GM12872 (cell line): ENCODE data around the gene MAPK4.

Experiments used
- CTCF ChIP-seq: IDR thresholded peaks from 3 replicates; pipeline ENCODE4 v1.5.1; 2011; ENCODE audit warnings: low read depth, mild to moderate bottlenecking, low read length, moderate library complexity; ENCODE audit not compliant: insufficient read depth

Gene MAPK4

GRCh38 chr18:50686409-50686808 is 126.5 kb downstream of the MAPK4 start:
- no peak for TF ChIP-seq CTCF

GRCh38 chr18:50687491-50687890 is 127.6 kb downstream of the MAPK4 start:
- TF ChIP-seq CTCF: no peak

- no peak for TF ChIP-seq CTCF
These were observed 129.7 kb downstream of the MAPK4 start for GRCh38 chr18:50689578-50689977.

GRCh38 chr18:50694147-50694546 is 134.3 kb downstream of the MAPK4 start:
- no peak for TF ChIP-seq CTCF

- no peak for TF ChIP-seq CTCF
These were observed 135.7 kb downstream of the MAPK4 start for GRCh38 chr18:50695431-50696176.

- no peak for TF ChIP-seq CTCF
These were observed 136.5 kb downstream of the MAPK4 start for GRCh38 chr18:50696436-50696835.

- TF ChIP-seq CTCF: no peak
These were observed 137.0 kb downstream of the MAPK4 start for GRCh38 chr18:50696929-50697328.

GRCh38 chr18:50697509-50697908 is 137.6 kb downstream of the MAPK4 start:
- no peak for TF ChIP-seq CTCF
